T-helper 22 cell (primary cell): Measurements from ENCODE around the gene HS3ST2.
"Not testable (repeated sequence)": the region's sequence is repeated elsewhere in the genome, so short reads cannot be mapped to it uniquely, and the experiment has no call there.

Source experiments
- DNase-seq: peaks from one replicate; pipeline ENCODE4 v3.0.0-alpha.2; 2020; ENCODE audit warnings: low read depth

Gene HS3ST2

DNA sequence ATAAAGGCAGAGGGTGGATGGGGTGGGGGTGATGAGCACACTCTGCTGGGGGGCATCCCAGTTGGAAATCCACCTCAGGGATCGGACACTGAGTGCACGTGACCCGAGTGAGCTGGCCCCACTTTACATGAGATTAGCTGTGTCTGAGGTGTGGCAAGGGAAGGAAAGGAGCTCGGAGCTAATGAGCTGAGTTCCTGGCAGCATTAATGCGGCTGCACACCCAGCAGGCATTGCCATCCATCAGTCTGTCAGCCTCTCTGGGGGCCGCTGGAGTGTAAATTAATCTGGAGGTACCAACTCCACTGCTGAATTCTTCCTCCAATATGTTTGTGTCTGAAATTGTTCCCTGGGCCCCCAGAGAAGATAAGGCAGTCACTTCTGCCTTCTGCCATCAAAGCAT, 65.5 kb downstream of the HS3ST2 start:
- DNase-seq: no peak

DNA sequence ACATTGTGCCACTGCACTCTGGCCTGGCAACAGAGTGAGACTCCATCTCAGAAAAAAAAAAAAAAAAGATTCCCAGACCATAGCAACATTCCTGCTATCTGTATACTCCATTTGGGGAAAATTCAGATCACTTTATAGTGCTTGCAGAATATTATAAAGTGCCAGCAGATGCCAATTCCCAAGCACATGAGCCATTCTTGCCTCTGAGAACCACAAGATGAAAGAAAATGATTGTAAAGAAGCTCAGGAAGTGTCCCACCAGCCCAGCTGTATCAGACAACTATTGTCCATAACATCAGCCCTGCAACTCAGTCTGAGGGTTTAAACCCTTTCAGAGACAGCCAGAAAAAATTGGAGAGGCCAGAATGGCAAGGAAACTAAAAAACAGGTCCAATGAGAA, 69.0 kb downstream of the HS3ST2 start:
- DNase-seq: no peak

DNA sequence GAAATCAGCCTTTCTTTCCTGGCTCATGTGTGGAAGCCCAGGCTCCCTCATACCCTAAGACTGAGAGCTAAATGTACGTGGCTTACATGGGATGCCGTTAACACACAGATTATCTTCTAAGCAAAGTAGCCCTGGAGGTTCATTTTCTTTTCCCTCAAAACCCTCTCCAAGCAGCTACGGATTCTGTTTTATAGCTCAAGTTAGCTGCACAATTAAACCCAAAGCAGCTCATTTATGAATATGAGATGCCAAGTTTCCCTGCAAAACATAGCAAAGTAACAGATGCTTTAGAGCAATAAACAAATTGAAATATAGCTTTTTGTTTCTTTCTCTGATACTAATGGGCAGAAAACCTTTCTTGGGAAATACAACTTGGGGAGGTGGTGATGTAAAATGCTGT, 72.0 kb downstream of the HS3ST2 start:
- DNase-seq: no peak

DNA sequence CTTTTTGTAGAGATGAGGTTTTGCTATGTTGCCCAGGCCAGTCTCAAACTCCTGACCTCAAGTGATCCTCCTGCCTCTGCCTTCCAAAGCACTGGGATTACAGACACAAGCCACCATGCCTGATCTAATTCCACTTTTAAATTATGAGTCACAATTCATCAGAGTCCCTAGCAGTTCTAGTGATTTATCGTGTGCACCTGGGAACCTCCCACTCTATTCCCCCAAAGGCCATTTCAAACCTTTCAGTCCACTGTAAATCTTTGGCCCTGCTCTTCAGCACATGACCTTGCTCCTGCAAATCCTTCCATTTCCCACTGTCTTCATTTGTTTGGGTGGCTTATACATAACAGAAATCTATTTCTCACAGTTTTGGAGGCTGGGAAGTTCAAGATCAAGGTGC, 73.0 kb downstream of the HS3ST2 start:
- DNase-seq: no peak

DNA sequence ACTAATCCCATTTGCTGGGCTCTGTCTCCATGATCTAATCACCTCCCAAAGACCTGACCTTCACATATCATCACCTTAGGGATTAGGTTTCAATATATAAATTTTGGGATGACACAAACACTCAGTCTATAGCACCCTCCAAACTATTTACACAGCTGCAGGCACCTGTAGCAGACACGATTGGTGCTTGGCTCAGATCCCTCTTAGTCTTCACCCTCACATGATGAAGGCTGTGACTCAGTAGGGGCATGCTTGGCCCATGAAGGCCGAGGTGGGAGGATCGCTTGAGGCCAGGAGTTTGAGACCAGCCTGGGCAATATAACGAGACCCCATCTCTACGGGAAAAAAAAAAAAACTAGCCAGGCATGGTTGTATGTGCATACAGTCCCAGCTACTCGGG, 73.5 kb downstream of the HS3ST2 start:
- no peak for DNase-seq

DNA sequence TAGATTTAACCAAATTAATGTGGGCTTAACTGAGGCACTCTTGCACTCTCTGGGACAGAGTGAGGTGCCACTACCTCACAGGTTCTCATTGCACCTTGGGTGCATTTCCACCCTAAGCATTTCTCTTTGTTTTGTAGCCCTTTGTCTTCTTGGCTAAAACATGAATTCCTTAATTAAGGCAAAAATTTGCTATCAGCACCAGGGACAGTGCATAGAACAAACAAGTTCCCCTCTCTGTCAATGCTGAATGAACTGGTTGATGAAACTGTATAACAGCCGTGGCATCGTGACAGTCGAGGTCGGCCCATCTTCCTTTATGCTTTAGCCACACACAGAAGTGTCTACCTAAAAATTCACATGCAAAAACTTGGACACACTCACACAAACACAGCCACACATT, 74.8 kb downstream of the HS3ST2 start:
- no peak for DNase-seq

DNA sequence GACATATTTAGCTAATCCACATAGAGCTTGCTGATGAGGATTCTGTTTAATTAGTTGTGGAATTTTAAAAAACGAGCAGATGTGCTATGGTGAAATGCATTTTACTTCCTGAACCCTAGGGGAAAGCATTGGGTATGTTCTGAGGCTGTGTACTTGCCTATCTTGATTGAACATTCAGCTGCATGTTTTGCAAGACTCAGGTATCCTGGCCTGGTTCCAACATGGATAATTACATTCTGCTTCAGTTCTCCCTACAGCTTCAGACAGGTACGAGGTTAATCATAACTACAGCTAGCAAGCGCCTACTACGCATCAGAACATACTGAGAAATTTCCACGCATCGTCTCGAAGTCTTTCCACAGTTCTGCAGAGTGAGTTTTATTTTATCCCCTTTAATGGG, 77.0 kb downstream of the HS3ST2 start:
- DNase-seq: no peak

DNA sequence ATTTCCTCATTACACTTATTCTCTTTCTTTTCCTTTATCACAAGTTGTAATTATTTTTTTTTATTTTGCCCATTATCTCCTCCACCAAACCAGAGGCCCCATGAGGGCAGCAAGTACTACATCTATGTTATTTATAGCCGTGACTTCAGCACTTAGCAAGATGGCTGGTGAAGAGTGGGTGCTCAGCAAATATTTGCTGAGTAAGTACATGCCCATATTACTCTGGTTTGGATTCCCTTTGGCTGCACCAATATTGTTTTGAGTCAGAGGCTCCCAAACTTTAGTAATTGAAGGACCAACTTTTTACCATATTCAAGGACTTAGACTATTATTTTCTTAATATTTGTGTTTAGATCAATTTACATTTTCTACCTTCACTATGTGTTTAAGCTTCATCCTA, 83.2 kb downstream of the HS3ST2 start:
- no peak for DNase-seq

DNA sequence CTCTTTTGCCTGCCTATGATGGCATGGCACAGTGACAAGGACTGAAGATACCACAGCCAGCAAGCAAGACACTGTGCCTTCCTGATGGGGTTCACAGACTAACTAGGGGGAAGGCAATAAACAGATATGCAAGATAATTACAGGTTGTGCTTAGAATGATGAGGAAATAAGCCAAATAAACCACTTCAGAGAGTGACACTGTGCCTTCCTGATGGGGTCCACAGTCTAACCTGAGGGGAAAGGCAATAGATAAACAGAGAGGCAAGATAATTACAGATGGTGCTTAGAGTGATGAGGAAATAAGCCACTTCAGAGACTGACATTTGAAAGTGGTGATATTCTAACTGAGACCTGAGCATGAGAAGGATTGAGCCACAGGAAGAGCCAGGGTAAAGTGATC, 84.2 kb downstream of the HS3ST2 start:
- no peak for DNase-seq

DNA sequence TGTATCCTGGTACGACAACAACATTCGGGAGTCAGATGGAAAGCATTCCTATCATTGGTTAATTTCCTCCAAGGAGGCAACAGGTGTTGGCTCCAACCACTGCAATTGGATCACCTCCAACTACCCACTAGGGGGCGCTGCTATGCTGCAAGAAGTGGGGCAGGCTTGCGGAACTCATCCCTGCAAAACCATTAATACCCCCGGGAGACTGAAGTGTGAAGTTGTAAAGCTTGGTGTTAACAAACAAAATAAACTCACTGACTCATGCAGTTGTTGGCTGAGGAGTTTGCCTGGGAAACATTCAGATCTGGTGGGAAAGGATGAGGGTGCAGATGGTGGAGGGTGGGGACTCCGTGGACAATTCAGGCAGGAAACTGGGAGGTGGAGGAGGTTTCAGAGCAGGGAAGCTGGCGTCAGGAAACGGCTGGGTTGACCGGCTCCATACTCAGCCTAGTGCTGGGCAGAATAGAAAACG, 84.9 kb downstream of the HS3ST2 start:
- DNase-seq: no peak

DNA sequence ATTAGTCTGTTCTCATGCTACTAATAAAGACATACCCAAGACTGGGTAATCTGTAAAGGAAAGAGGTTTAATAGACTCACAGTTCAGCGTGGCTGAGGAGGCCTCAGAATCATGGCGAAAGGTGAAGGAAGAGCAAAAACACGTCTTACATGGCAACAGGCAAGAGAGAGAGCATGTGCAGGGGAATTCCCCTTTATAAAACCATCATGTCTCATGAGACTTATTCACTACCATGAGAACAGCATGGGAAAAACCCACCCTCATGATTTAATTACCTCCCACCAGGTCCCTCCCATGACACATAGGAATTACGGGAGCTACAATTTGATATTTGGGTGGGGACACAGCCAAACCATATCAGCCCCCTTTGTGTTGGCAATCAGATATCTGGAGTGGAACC, 85.6 kb downstream of the HS3ST2 start:
- not testable (repeated sequence) for DNase-seq

DNA sequence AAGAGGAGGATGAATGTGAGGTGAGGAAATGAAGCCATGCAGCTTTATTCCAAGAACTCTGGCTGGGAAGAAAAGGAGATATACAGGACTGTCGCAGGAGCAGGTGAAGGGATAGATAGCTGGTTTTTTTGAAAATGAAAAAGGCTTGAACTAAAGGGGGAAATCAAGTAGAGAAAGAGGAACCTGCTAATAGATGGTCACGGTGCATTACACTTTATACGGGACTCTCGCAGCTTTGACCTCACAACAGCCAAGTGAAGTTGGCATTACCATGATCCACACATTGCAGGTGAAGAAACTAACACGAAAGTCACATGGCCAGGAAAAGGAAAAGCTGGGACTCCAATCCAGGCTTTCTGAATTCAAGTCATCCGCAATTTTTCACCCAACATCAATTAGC, 86.9 kb downstream of the HS3ST2 start:
- no peak for DNase-seq

DNA sequence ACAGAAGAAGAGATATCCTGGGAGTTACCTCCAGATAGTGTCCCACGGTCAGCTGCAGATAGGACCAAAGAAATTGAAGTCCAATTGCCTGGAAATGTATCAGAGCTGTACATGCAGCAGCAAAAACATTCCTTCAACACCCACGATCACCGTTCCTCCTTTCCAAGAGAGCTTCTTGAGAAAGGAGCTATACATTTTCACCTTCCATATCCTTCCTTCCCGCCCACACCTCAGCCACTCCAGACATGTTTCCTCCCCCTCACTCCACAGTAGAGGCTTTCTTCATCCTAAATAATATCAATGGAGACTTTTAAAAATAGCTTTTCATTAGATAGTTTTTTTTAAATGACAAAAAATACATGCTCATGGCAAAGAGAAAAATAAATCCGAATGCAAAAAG, 87.6 kb downstream of the HS3ST2 start:
- DNase-seq: no peak

DNA sequence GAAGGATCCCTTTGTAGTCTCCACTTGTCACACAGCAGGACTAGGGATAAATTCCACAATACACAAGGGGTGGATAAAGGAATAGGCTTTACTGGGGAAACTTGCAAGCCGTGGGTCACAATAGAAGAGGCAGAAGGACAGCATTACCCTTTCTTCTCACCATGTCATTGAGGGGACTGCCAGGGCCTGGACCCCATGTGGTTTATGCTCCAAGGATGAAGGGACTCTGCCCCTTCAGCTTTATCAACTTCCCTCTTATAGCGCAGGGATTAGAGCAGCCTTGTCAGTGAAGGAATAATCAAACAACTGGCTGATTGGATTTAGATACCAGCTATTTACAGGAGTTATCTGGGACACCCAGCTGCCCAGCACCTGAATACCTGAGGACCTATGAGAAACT, 89.8 kb downstream of the HS3ST2 start:
- no peak for DNase-seq

DNA sequence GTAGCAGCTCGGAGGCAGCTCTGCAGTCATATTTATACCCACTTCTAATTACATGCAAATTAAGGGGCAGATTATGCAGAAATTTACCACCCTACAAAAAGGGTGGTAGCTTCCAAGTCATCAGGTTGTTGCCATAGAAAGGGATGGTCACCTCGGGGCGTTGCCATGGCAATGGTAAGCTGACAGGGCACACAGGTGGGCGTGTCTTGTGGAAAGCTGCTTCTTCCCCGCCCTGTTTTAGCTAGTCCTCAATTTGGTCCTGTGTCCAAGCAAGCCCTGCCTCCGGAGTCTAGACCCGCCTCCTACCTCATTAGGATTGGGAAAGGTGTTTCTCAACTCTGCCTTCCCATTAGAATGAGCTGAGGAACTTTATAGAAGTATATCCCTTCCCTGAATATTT, 98.7 kb downstream of the HS3ST2 start:
- no peak for DNase-seq

DNA sequence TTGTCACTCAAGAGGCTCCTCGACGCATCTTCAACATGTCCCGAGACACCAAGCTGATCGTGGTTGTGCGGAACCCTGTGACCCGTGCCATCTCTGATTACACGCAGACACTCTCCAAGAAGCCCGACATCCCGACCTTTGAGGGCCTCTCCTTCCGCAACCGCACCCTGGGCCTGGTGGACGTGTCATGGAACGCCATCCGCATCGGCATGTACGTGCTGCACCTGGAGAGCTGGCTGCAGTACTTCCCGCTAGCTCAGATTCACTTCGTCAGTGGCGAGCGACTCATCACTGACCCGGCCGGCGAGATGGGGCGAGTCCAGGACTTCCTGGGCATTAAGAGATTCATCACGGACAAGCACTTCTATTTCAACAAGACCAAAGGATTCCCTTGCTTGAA, 101.0 kb downstream of the HS3ST2 start:
- no peak for DNase-seq

DNA sequence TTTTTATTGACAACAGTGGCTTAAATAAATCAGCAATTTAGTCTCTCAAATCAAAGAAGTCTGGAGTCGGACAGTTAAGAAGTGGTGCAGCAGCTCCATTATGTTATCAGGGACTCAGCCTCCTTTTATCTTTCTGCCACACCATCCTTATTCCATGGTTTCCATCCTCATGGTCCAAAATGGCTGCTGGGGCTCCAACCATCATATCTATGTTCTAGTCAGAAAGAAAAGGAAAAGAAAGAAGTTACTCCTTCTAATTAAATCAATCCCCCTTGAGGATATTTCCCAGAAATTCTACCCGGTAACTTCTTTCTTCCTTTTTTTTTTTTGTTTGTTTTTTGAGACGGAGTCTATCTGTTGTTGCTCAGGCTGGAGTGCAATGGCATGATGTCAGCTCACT, 109.5 kb downstream of the HS3ST2 start:
- DNase-seq: no peak

DNA sequence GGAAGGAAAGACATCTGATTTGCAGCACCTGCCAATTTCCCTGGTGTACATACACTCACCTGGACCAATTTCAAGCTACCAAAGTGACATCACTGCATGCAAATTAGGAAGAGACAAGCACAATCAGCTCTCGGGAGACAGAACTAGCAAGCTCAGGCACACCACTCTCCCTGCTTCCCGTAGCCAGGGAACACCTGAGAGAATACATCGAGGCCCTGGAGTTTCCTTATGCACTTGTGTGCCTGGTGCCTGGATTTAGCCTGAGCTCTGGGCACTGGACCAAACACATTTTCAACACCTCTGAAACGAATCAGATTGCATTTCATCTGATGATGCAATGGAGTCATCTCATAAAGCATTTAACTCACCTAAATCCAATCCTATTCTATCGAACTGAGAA, 110.5 kb downstream of the HS3ST2 start:
- no peak for DNase-seq

DNA sequence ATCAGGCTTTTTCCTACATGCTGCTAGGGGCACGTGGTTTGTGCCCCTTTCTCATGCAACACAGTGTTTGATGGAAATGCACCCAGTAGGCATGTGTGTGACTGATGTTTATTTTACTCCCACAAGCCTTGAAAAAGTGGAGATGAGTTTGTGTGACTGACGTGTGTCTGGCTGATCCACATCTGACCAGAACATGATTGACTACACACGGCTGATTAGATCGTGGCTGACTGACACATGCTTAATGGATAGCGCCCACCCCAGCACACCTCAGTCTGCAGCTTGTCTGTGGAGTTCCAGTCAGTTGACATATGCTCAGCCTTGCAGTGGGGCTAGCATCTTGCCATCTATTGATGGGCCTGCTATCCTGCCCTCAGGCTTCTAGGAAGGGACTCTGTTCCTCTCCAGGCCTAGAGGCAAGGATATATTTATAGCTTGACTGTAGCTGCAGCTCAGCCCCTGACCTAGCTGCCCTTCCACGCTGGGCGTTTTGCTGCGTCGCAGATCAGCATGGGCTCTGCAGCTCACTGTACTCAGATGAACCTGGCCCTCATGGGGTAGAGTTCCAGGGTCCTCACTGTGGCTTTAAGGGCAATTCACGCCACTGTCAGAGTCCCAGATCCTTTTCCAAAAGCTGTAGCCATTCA, 112.3 kb downstream of the HS3ST2 start:
- DNase-seq: no peak

DNA sequence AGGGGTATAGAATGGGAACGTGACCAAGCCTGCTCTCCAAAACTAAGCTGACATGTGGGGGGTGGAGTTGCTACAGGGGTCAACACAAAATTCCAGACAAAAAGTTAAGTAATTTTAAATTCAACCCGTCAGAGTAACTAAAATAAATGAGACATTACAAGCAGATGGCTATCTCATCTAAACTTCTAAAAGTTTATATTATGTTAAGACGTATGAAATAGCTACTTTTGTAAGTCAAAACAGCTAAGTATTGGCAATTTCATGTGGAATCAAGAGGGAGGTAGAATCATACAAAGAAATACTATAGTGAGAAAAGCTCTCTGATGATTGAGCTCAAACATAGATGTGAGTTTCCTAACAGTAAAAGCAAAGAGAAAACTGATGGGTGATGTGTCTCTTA, 113.3 kb downstream of the HS3ST2 start:
- no peak for DNase-seq

DNA sequence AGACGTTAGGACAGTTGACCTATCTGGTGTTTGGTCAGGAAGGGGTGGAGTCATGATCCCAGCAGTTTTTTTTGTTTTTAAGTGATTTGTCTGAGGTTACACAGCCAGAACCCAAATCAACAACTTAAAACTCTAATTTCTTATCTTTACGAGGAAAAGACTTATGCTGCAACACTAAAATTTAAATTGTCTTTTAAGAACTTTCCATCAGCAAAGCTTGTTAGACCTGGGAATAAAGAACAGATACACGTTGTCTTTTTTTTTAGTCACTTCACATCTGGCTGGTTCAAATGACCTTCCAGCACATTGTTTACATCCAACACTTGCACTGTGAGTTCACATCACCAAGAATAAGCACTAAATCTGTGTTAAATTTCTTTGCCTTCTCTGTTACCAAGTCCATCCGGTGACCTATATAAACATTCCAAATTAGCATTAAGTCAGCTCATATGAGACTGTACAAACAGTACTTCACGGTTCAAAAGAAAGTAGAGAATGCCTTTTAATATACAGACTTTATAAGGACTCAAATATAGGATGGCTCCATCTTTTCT, 115.0 kb downstream of the HS3ST2 start:
- DNase-seq: no peak

DNA sequence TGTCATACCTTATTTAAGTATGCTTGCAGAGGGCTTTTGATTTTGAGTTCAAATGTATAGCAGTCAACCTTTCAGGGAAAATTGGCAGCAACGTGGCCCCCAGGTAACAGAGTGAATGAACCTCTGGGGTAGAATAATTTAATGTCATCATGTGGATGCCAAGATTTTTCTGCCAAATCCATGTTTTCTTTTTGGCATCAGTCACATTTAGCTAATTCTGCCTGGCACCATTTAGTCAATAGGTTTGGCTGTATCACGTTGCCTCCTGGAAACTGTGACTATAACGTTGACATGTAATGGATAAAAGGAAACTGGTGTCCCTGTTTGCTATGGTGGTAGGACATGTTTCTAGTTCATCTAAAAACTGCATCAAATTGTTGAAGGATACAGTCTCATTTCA, 115.5 kb downstream of the HS3ST2 start:
- no peak for DNase-seq

DNA sequence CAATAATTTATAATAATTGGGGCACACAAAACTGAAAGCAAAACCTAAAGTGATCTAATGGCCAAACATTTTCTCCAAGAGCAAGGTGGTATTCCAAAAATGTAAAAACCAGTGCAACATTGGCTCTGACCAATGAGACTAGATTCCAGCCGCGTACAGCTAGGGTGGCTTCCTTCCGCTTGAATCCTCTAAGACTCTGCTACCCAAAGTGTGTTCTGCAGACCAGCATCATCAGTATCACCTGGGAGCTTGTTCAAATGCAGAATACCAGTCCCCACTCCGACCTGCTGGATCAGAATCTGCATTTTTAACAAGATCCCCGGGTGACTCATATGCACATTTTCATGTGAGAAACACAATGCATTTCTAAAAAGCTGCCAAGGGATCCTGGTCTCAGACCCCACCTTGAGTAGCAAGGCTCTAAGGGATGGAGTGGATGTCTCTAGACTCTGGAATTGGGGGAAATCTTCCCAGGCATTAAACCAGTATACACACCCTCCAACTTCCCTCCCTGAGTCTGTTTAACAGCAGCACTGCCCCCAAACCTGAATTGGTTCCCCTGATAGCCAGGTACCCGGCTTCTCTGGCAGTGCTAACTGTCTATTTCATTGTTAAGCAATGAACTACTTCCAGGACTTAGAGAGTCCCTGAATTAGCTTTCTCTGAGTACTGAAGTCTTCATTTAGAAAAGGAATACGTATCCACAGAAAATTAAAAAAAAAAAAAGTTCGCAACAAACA, 118.2 kb downstream of the HS3ST2 start:
- DNase-seq: no peak

DNA sequence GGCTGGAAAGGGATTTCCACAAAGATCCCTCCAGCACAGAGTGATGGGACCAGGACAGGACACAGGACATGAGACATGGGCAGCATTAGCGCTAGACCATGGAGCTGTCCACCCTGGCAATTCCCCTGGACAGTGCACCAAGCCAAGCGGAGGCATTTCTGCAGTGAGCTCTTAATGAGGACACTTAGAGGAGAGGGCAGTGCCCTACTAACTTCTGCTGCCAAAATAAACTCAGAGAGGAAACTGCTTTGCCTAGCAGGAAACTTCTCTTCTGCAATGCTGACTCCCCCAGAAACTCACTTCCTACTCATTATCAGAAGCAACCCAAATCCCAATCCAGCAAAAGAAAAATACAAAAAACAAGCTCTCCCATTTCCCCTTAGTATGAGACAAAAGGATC, 119.2 kb downstream of the HS3ST2 start:
- no peak for DNase-seq
